Stomach (tissue), 9 donors: Measurements from ENCODE around the gene PARP4. TPM values are rescaled to one million over a fixed set of nuclear protein-coding genes. Genes with fewer than 3 reads are reported as not detected.

Experiments
- DNase-seq, 2 donors: peaks; one replicate each; pipeline versions ENCODE4 v3.0.0 to v3.0.0-alpha.2; 2013 to 2019
- H3K27ac ChIP-seq, 5 donors: fragments of 200-600 bp in 4 of 5; sonication (generic) in 4 of 5; one replicate each; pipeline ENCODE4 v1.5.1; 2013 to 2019; ENCODE audit warnings: mild to moderate bottlenecking in 1 of 5, moderate library complexity in 1 of 5
- H3K27me3 ChIP-seq, 3 donors: fragments of 200-600 bp; sonication (generic); one replicate each; pipeline ENCODE4 v1.5.1; 2017 to 2019; ENCODE audit warnings: mixed run types in 1 of 3
- H3K36me3 ChIP-seq, 4 donors: fragments of 200-600 bp; sonication (generic); 1 replicate in 3 of 4; 2 replicates in 1 of 4; pipeline ENCODE4 v1.5.1; 2016 to 2019
- H3K4me1 ChIP-seq, 4 donors: fragments of 200-600 bp; sonication (generic); one replicate each; pipeline ENCODE4 v1.5.1; 2016 to 2019
- H3K4me3 ChIP-seq, 4 donors: fragments of 200-600 bp; sonication (generic) in 3 of 4; one replicate each; pipeline ENCODE4 v1.5.1; 2016 to 2019; ENCODE audit warnings: mild to moderate bottlenecking in 1 of 4
- H3K9me3 ChIP-seq, 4 donors: fragments of 200-600 bp; sonication (generic); one replicate each; pipeline ENCODE4 v1.5.1; 2016 to 2019
- CTCF ChIP-seq, 7 experiments: fragments of 450-650 bp in 4 of 7; fragments of 200-600 bp in 3 of 7; sonication (generic) in 3 of 7; IDR thresholded peaks; one replicate each; pipeline ENCODE4 v1.5.1; 2016 to 2019; ENCODE audit warnings: antibody characterized with exemption in 7 of 7, control low read depth in 2 of 7, mild to moderate bottlenecking in 1 of 7
- EP300 ChIP-seq: sonication (generic); formaldehyde crosslinking; IDR thresholded peaks from one replicate; pipeline ENCODE4 v1.6.1; 2017; ENCODE audit warnings: antibody characterized with exemption
- POLR2A ChIP-seq, 4 donors: fragments of 450-650 bp; IDR thresholded peaks; one replicate each; pipeline ENCODE4 v1.6.1; 2016; ENCODE audit warnings: antibody characterized with exemption in 4 of 4, control low read depth in 2 of 4, mild to moderate bottlenecking in 1 of 4, moderate library complexity in 1 of 4
- POLR2AphosphoS5 ChIP-seq, 3 donors: sonication (generic); formaldehyde crosslinking; IDR thresholded peaks; one replicate each; pipeline ENCODE4 v1.6.1; 2016; ENCODE audit warnings: antibody characterized with exemption in 3 of 3
- WGBS, 5 donors: extraction: QIAGEN DNeasy Blood & Tissue Kit in 3 of 5; methylation state at CpG; one replicate each; pipeline versions ENCODE4 v1.1.5 to v1.1.7; 2013 to 2018; 5-methylcytosine and 5-hydroxymethylcytosine counted together
- intact Hi-C: fragments of 100-400 bp; cut with DNase I; formaldehyde crosslinking; loops from one replicate; pipeline ENCODE4 v1.15.1; 2023; ENCODE audit warnings: low total_unique reads
- polyA plus RNA-seq, 3 donors: library from polyadenylated mRNA; stranded (reverse); fragments of 200-250 nt; gene quantifications; one replicate each; pipeline ENCODE4 v1.2.3, GENCODE V29; 2013
- total RNA-seq, 5 donors: library from RNA; depleted of rRNA; stranded (reverse); fragments of >200 nt; gene quantifications; one replicate each; pipeline versions ENCODE4 v1.1.0 to v1.2.3, GENCODE V29; 2014 to 2016
- donor health status: healthy with polysubstance abuse.
- donor health status: Bipolar disorder and iron deficiency.
- donor health status: healthy.

Gene PARP4
- total and polyA plus RNA-seq, 8 donors, result 13.9 to 85.2 (median 36.9) TPM

- Histone ChIP-seq H3K27ac (no peak overlapping the region), H3K36me3 (peaks cover 10 to 87% (median 81%) of the 10 kb centered on the region in 4 donors), H3K4me3 (no peak overlapping the region), H3K4me1 (peaks cover 0 to 8% (median 0%) of the 10 kb centered on the region in 4 donors), H3K27me3 (no peaks in the 10 kb centered on the region), H3K9me3 (no peaks in the 10 kb centered on the region)
- no peak for TF ChIP-seq POLR2AphosphoS5 (IDR thresholded peaks at IDR 0.05)
- no peak for TF ChIP-seq CTCF (IDR thresholded peaks at IDR 0.05)
- no peak for TF ChIP-seq POLR2A (IDR thresholded peaks at IDR 0.05)
- no peak for TF ChIP-seq EP300
- WGBS, 5 donors, result 69 to 86% (median 77%) methylated on average over 6 of the region's 6 CpGs
- intact Hi-C loops, result no loop called here
- no peak for DNase-seq
These were observed 52.3 kb downstream of the PARP4 start for GRCh38 chr13:24460256-24460655.

- no peak overlapping the region for H3K27ac ChIP-seq
- 74 to 90% (median 77%) methylated on average over 3 of the region's 3 CpGs for WGBS, 5 donors
- peaks cover 0 to 8% (median 0%) of the 10 kb centered on the region in 4 donors for H3K4me1 ChIP-seq
- no peak for TF ChIP-seq EP300
- no peak for TF ChIP-seq POLR2AphosphoS5 (IDR thresholded peaks at IDR 0.05)
- TF ChIP-seq CTCF (IDR thresholded peaks at IDR 0.05), result no peak
- TF ChIP-seq POLR2A (IDR thresholded peaks at IDR 0.05), result no peak
- H3K4me3 ChIP-seq, result no peak overlapping the region
- intact Hi-C loops, result no loop called here
- no peaks in the 10 kb centered on the region for H3K27me3 ChIP-seq
- DNase-seq, result no peak
- H3K9me3 ChIP-seq, result no peaks in the 10 kb centered on the region
- H3K36me3 ChIP-seq, result peaks cover 15 to 88% (median 84%) of the 10 kb centered on the region in 4 donors
These were observed 52.9 kb downstream of the PARP4 start for GRCh38 chr13:24459726-24460125.

GRCh38 chr13:24459234-24459633 lies 53.3 kb downstream of the PARP4 start:
- Histone ChIP-seq H3K27me3 (no peaks in the 10 kb centered on the region), H3K9me3 (no peaks in the 10 kb centered on the region), H3K36me3 (peaks cover 20 to 91% (median 86%) of the 10 kb centered on the region in 4 donors), H3K27ac (no peak overlapping the region), H3K4me3 (no peak overlapping the region), H3K4me1 (peaks cover 0 to 8% (median 0%) of the 10 kb centered on the region in 4 donors)
- TF ChIP-seq CTCF (IDR thresholded peaks at IDR 0.05), result no peak
- no peak for TF ChIP-seq POLR2AphosphoS5 (IDR thresholded peaks at IDR 0.05)
- no peak for TF ChIP-seq EP300
- TF ChIP-seq POLR2A (IDR thresholded peaks at IDR 0.05), result no peak
- peak in 1 of 2 donors; percentile 54 for DNase-seq
- WGBS, 5 donors, result 30 to 68% (median 43%) methylated on average over 2 of the region's 2 CpGs
- intact Hi-C loops, result no loop called here

- H3K27ac ChIP-seq, result no peak overlapping the region
- intact Hi-C loops, result no loop called here
- TF ChIP-seq POLR2AphosphoS5 (IDR thresholded peaks at IDR 0.05), result no peak
- TF ChIP-seq EP300, result no peak
- no peak for TF ChIP-seq CTCF (IDR thresholded peaks at IDR 0.05)
- TF ChIP-seq POLR2A (IDR thresholded peaks at IDR 0.05), result no peak
- no peaks in the 10 kb centered on the region for H3K9me3 ChIP-seq
- no peaks in the 10 kb centered on the region for H3K27me3 ChIP-seq
- peaks cover 25 to 94% (median 89%) of the 10 kb centered on the region in 4 donors for H3K36me3 ChIP-seq
- peaks cover 0 to 8% (median 0%) of the 10 kb centered on the region in 4 donors for H3K4me1 ChIP-seq
- WGBS, 5 donors, result 71 to 76% (median 74%) methylated on average over 4 of the region's 4 CpGs
- H3K4me3 ChIP-seq, result no peak overlapping the region
- no peak for DNase-seq
These were observed 53.8 kb downstream of the PARP4 start for GRCh38 chr13:24458736-24459135.
